Fibroblast of skin of left biceps (primary cell): ENCODE measurements around the gene NCAPD3.
A peak's percentile ranks its signal among the peaks of the same experiment; 100 is the strongest.
"Not testable (repeated sequence)": the region's sequence is repeated elsewhere in the genome, so short reads cannot be mapped to it uniquely, and the experiment has no call there.

Source experiments
- DNase-seq, 2 experiments: peaks; one replicate each; pipeline ENCODE4 v3.0.0-alpha.2; 2013; ENCODE audit warnings: low read depth in 2 of 2

The NCAPD3 gene

DNA sequence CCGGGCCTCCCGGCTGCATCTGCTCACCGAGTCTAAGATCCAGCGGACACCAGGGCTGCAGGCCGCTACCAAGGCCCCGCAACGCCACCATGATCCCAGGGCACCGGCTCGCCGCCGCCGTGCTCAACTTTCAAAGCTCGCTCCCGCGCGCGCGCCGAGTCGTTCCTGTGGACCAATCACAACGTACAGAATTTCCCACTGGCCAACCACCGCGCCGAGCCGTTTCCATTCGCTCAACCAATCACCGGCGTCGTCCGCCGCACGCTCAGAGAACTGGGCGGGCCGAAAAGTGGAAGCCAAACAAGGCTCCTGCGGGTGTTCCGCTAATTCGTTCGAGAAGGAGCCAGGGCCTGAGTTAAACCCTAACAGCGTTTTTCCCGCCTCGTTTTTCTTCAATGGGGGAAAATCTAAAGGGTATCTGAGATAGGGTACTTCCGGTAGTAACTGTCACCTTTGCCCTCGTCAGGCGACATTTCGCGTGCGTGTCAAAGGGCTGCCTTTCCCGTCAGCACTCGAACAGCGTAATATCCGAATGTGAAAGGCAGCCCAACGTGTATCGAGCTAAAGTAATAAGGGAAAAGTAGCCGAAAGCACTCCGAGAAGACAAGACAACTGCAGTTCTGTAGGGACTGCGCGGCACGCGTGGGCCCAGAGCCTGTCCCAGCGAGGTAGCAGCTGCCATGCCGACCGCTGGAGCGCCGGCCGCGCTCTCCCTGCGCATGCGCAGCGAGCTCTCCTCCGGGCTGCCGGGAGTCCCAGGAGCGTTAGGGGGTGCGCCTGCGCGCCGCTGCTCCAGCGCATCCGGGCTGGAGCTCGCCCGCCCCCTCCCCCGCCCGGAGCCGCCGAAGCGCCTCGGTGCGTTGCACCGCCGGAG lies at the start of gene NCAPD3, which contains the start of gene VPS26B:
Gene NCAPD3 (minus strand): TSS at position 132 of the 874 bp plus-strand sequence. CDS start 41 bp downstream, at position 91.
Gene VPS26B (plus strand): TSS at position 836 of the 874 bp plus-strand sequence. CDS start 452 bp downstream, outside the sequence.
- peak; percentile 86 to 87 for DNase-seq

DNA sequence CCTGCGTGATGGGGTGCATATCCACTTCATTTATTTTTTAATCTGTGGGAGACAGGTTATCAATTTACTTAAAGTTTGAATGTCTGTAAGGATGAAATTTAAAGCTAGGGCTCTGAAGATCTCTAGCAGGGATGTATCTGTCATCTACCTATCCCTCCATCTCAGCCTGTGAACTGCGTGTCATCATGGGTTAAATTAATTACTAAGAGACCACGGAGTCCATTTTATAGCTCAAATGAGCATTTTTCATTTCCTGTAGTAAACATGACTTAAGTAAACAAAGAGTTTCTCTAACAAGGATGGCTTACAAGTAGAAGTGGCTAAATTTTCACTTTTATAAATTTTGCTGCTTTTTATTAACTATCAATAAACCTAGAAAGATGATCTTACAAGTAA lies 49.5 kb upstream of the NCAPD3 start:
- DNase-seq = no peak

- no peak for DNase-seq
Observed at GRCh38 chr11:134272381-134273316, 48.9 kb upstream of the NCAPD3 start.

GRCh38 chr11:134271978-134272377 lies 48.2 kb upstream of the NCAPD3 start:
- no peak for DNase-seq

DNA sequence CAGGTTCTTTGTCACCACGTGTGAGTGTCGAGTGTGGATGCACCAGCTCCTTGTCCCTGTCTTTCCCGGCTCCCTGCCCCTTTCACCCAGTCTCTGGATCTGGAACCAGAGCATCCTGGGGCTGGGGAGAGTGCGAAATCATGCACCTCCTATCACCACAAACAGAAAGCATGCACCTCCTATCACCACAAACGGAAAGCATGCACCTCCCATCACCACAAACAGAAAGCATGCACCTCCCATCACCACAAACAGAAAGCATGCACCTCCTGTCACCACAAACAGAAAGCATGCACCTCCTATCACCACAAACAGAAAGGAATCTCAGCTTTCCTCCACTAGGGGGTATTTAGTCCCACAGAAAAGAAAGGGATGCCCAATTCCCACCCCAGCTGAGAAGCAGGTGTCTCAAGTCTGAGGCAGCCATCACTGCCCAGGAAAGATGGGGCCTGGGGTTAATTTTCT lies 46.5 kb upstream of the NCAPD3 start:
- no peak for DNase-seq

DNA sequence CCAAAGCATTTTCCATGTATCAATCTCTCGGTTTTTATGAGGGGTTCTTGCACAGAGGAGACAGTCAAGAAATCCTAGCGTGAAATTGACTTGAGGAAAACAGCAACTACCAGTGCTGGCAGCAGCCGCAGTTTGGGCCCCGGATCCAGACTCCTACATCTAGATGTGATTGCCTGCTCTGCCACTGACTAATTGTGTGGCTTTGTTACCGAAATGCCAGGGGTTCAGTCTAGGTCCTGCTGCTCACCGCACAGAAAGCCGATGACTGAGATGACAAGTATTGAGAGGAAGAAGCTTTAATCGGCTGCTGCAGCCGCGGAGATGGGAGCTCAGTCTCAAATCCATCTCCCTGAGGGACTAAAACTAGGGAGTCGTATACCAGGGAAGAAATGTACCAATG lies 44.2 kb upstream of the NCAPD3 start:
- DNase-seq = no peak

- no peak for DNase-seq
Observed at GRCh38 chr11:134267461-134267860, 43.7 kb upstream of the NCAPD3 start.

DNA sequence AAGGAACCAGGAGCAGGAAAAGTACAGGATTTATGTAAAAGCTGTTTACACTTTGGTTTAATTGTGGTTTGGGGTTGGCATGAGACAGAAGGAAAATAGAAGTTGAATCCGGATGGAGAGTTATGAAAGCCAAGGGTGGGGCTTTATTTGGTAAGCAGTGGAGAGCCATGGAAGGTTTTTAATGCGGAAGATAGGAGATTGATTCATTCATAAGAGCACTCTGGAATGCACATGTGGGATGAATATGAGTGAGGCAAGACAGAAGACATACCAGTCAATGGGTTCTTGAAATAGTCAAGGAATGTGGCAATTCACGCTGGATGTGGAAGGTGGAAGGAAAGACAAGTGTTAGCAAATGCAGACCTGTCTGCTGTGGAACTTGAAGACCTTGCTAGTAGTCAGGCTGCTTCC lies 43.1 kb upstream of the NCAPD3 start:
- peak; percentile 49 to 57 for DNase-seq

GRCh38 chr11:134266440-134266839 lies 42.7 kb upstream of the NCAPD3 start:
- DNase-seq = no peak

DNA sequence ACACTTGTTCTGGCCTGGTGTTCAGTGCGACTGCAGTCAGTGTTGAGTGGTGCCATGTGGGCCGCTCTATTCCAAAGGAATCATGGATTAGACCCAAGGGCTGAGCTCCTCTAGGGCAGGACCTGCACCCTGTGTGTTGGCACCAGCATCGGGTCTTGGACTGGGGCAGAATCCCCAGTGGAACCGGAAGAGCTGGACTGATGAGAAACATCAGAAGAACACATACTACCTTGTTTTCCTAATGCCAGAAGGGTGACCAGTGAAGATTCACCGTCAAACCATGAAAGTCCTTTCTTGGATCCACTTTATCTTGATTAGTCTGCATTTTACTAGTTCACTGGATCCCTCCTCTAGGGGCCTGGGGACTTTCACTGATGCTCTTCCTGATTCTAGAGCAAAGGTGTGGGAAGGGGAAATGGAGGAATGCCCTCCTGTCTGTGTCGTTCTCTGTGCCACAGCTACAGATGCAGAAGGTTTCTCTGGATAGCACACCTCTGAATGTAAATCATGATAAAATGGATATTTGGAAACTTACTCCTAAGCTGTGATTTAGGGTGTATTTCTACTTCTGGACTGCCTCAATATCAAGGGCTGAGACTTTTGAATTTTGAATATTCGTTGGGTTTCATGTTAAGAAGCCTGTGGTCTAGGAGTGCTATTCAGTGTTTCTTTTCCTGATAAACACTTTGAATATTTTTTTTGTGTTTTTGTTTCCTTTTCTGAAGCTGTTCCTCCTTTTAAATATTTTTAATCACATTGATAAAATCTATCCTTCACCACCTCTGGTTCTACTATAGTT lies 41.4 kb upstream of the NCAPD3 start:
- no peak for DNase-seq

- DNase-seq = no peak
Observed at GRCh38 chr11:134261626-134262488, 38.1 kb upstream of the NCAPD3 start.

DNA sequence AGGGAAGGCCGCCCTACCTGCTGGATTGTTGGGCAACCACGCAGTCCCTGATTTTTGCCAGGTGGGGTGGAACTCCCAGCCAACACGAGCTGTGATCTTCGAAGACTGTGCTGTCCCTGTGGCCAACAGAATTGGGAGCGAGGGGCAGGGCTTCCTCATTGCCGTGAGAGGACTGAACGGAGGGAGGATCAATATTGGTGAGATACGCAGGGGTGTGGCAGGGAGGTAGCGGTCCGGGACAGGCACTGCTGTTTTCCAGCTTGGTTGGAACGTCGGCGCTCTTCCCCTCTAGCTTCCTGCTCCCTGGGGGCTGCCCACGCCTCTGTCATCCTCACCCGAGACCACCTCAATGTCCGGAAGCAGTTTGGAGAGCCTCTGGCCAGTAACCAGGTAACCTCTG lies 37.2 kb upstream of the NCAPD3 start:
- no peak for DNase-seq

- no peak for DNase-seq
Observed at GRCh38 chr11:134260503-134260902, 36.7 kb upstream of the NCAPD3 start.

DNA sequence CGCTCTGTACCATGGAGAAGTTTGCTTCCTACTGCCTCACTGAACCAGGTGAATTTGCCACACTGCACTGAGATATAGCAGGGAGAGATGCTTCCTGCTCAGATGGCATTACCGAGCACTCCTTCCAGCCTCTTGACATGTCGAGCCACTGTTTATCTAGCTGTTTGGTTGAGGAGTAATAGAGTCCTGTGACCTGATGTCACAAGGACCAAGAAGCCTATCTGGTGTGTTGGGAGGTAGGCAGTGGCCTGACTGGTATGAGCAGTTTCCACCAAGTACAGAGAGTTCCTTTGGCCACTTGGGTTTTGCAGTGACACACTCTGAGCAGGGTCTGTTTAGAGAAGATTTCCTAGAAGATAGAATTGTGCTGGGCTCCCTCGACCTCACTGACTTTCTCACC lies 34.8 kb upstream of the NCAPD3 start:
- DNase-seq = no peak

GRCh38 chr11:134257101-134257500 lies 33.3 kb upstream of the NCAPD3 start:
- DNase-seq = no peak

DNA sequence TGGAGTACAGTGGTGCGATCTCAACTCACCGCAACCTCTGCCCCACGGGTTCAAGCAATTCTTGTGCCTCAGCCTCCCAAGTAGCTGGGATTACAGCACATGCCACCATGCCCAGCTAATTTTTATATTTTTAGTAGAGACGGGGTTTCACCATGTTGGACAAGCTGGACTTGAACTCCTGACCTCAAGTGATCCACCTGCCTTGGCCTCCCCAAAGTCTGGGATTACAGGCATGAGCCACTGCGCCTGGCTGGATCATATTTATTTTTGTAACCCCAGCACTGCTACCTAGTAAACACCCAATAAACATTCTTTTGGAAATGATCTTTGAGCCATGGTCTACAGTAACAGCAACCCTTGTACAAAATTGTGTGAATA lies 31.4 kb upstream of the NCAPD3 start:
- DNase-seq = not testable (repeated sequence)

GRCh38 chr11:134254433-134255183 lies 30.8 kb upstream of the NCAPD3 start:
- no peak for DNase-seq

- peak; percentile 88 to 90 for DNase-seq
Observed at GRCh38 chr11:134253188-134253993, 29.6 kb upstream of the NCAPD3 start, which contains the start of the genes ACAD8 and THYN1. Gene ACAD8, plus strand, starts transcription at chr11:134253568. Its CDS starts 33 bp downstream, at chr11:134253601. Gene THYN1, minus strand, starts transcription at chr11:134253352. Its CDS starts 470 bp downstream, at chr11:134252882.
